Measurements from ENCODE around the gene DNAAF8.

DNA sequence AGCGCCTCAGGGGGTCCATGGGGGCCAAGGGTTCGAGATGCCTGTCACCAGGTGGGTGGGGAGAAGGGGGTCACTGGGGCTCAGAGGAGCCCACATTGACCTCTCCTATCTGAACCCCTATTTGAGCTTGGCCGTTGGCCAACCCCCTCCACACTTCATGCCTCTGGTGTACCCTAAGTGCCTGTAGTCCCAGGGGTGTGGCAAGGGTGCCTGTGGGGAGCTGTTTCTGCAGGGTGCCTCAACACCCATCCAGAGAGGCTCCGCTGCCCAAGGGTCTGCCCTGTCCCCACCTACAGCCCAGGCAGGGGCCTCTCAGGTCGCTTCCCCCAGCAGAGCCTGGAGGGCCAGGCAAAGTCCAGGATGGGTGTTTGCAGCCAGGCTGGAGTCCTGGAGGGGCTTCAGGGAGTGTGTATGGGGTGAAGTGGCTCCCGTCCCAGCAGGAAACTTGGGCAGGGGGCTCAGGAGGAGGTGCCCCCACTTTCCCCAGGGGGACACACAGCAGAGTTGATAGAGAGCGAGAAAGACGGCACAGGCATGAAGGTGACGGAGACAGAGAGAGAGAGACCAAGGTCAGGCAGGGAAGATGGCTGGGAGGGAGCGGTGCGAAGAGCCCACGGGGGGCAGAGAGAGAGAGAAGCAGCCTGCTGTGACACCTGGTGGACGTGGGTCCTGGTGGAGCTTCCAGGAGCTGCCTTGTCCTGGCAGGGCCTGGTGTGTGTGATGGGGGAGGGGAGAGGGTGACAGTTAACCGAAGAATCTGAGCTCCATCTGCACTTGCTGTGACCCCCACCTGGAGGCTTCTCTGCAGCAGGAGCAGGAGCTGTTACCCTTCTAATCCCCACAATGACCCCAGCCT lies 53.5 kb downstream of the DNAAF8 start, which contains the start of gene SEPTIN12:
- TF ChIP-seq CTCF (IDR thresholded peaks at IDR 0.05) (no peak), EP300 (IDR thresholded peaks at IDR 0.05) (no peak), FOSL2 (IDR thresholded peaks at IDR 0.05) (no peak), FOSL2 (CRISPR knock-in tag; IDR thresholded peaks at IDR 0.05) (no peak), KDM1A (IDR thresholded peaks at IDR 0.05; ENCODE audit: low read depth) (no peak), ESRRA (IDR thresholded peaks at IDR 0.05; ENCODE audit: borderline replicate concordance, low read length) (no peak), POLR2A (IDR thresholded peaks at IDR 0.05; ENCODE audit: low read length) (no peak), MAFK (IDR thresholded peaks at IDR 0.05; ENCODE audit: partially characterized antibody) (no peak), HOXB5 (CRISPR knock-in tag; IDR thresholded peaks at IDR 0.05) (no peak)

Data from A549 (cell line).